SU-DHL-6 (cell line): ENCODE measurements around the gene PLEKHO1.
A peak's percentile ranks its signal among the peaks of the same experiment; 100 is the strongest.

ENCODE experiments used
- H2AFZ ChIP-seq: fragments of 200-600 bp; sonication (generic); 2 replicates; pipeline ENCODE4 v1.6.1; 2014; ENCODE audit warnings: low read depth, mild to moderate bottlenecking, moderate library complexity, mixed read lengths, antibody characterized with exemption, low read length; ENCODE audit not compliant: severe bottlenecking
- H3F3A ChIP-seq: fragments of 200-600 bp; shearing (Covaris generic); 2 replicates; pipeline ENCODE4 v1.6.0; 2016; ENCODE audit warnings: antibody characterized with exemption, mild to moderate bottlenecking; ENCODE audit not compliant: insufficient read depth
- H3K27ac ChIP-seq: fragments of 200-600 bp; sonication (generic); 2 replicates; pipeline ENCODE4 v1.5.1; 2016; ENCODE audit warnings: low read depth, mild to moderate bottlenecking, low read length, moderate library complexity, mixed read lengths
- H3K27me3 ChIP-seq: fragments of 200-600 bp; sonication (generic), shearing (Covaris generic); 2 replicates; pipeline ENCODE4 v1.6.0; 2014; ENCODE audit warnings: mild to moderate bottlenecking, low read length
- H3K36me3 ChIP-seq: fragments of 200-600 bp; sonication (generic); 2 replicates; pipeline ENCODE4 v1.6.1; 2014; ENCODE audit warnings: mild to moderate bottlenecking, low read length, mixed read lengths
- H3K4me2 ChIP-seq: fragments of 300-600, 200-600 bp; shearing (Covaris generic), sonication (generic); 2 replicates; pipeline ENCODE4 v1.6.0; 2014; ENCODE audit warnings: low read length, low read depth, mild to moderate bottlenecking; ENCODE audit not compliant: poor library complexity, severe bottlenecking
- H3K4me3 ChIP-seq: fragments of 200-600 bp; sonication (generic); 2 replicates; pipeline ENCODE4 v1.5.1; 2014; ENCODE audit warnings: antibody characterized with exemption, low read length, mild to moderate bottlenecking, mixed read lengths; ENCODE audit not compliant: insufficient read depth, poor library complexity, severe bottlenecking
- H3K79me2 ChIP-seq: fragments of 200-600 bp; sonication (generic); 2 replicates; pipeline ENCODE4 v1.6.1; 2014; ENCODE audit warnings: mild to moderate bottlenecking, low read length, moderate library complexity; ENCODE audit not compliant: insufficient read depth
- H3K9ac ChIP-seq: fragments of 200-600 bp; sonication (generic); 2 replicates; pipeline ENCODE4 v1.7.0; 2014; ENCODE audit warnings: mild to moderate bottlenecking, low read length
- H3K9me2 ChIP-seq: fragments of 200-600 bp; sonication (generic); replicated peaks from 2 replicates; pipeline ENCODE4 v1.6.1; 2014; ENCODE audit warnings: low read length; ENCODE audit not compliant: insufficient read depth
- H3K9me3 ChIP-seq: fragments of 200-600 bp; sonication (generic); 2 replicates; pipeline ENCODE4 v1.6.1; 2014; ENCODE audit warnings: low read length, mixed read lengths; ENCODE audit not compliant: insufficient read depth
- H4K20me1 ChIP-seq: fragments of 200-600 bp; sonication (generic); 2 replicates; pipeline ENCODE4 v1.6.1; 2014; ENCODE audit warnings: low read depth, mild to moderate bottlenecking, antibody characterized with exemption, low read length, moderate library complexity, mixed read lengths
- EZH2phosphoT487 ChIP-seq: fragments of 200-600 bp; sonication (generic), shearing (Covaris generic); conservative IDR thresholded peaks from 2 replicates; pipeline ENCODE4 v1.6.1; 2018; ENCODE audit warnings: mild to moderate bottlenecking, antibody characterized with exemption, low read length, moderate library complexity, mixed read lengths
- TF ChIP-seq, protein P1 (sequence below): fragments of 200-600 bp; sonication (generic); IDR thresholded peaks from one replicate; pipeline ENCODE4 v1.5.1; 2017; ENCODE audit warnings: antibody characterized with exemption, mild to moderate bottlenecking, low read length, moderate library complexity; ENCODE audit not compliant: insufficient read depth, poor library complexity, severe bottlenecking

PLEKHO1 gene

DNA sequence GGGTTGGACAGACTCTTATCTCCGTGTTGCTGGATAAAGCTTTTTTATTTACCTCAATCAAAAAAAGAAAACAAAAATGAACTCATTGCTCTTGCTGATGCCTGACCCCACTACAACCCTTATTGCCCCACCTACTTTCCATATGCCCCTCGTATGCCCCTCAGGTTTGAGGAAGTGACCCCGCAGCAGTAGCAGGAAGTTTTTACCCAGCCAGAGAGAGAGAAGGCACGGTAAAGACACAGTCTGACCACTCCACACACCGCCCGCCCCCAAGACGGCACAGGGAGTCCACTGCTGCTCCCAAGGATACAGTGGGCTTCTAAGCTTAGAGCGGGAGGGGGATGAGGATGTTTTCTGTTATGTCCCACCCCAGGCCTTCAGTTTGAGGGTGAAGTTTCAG lies 9.8 kb downstream of the PLEKHO1 start:
- Histone ChIP-seq H3K4me3 (peak overlapping the region; percentile 45), H3K36me3 (no peaks in the 10 kb centered on the region), H3K9me3 (no peaks in the 10 kb centered on the region), H3K9me2 (no peaks in the 10 kb centered on the region), H3K9ac (peak overlapping the region; percentile 51), H3K27me3 (no peaks in the 10 kb centered on the region), H4K20me1 (no peaks in the 10 kb centered on the region), H3F3A (peaks cover 23% of the 10 kb centered on the region), H3K4me2 (peak overlapping the region; percentile 77), H3K27ac (peak overlapping the region; percentile 81), H2AFZ (peak overlapping the region; percentile 70), H3K79me2 (no peaks in the 10 kb centered on the region)
- TF ChIP-seq, protein P1, sequence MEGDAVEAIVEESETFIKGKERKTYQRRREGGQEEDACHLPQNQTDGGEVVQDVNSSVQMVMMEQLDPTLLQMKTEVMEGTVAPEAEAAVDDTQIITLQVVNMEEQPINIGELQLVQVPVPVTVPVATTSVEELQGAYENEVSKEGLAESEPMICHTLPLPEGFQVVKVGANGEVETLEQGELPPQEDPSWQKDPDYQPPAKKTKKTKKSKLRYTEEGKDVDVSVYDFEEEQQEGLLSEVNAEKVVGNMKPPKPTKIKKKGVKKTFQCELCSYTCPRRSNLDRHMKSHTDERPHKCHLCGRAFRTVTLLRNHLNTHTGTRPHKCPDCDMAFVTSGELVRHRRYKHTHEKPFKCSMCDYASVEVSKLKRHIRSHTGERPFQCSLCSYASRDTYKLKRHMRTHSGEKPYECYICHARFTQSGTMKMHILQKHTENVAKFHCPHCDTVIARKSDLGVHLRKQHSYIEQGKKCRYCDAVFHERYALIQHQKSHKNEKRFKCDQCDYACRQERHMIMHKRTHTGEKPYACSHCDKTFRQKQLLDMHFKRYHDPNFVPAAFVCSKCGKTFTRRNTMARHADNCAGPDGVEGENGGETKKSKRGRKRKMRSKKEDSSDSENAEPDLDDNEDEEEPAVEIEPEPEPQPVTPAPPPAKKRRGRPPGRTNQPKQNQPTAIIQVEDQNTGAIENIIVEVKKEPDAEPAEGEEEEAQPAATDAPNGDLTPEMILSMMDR: no peak
- TF ChIP-seq EZH2phosphoT487: no peak

DNA sequence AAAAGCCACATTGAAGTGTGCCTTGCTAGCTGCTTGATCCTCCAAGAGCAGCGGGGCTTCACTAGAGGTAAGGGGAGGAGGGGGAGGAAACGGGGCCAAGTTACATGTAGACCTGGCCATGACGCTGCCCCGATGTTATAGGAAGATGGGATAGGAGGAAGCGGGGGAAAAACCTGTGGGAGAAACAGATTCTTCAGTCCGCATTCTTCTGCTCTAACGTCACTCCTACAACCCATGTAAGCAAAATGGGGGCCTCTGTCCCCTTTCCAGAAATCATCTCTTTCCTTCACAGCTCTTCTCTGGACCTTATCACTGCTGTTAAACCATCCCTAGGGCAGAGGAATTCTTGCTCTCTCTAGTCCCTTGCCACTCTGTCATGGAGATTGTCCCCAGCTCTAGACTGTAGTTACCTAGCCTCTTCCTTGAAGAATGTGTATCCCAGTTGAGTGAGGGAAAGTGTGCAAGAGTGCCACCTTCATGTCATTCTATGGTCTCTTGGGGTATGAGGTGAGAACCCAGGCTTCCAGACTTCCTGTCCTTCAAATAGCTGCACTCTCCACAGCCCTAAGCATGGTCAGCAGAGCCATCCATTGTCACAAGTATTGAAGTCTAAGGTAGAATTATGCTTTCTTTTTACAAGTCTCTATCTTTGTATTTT lies 11.4 kb downstream of the PLEKHO1 start:
- no peak overlapping the region for H2AFZ ChIP-seq
- H4K20me1 ChIP-seq: no peaks in the 10 kb centered on the region
- no peaks in the 10 kb centered on the region for H3K27me3 ChIP-seq
- TF ChIP-seq, protein P1: no peak
- no peaks in the 10 kb centered on the region for H3K36me3 ChIP-seq
- peaks cover 23% of the 10 kb centered on the region for H3F3A ChIP-seq
- no peak overlapping the region for H3K4me3 ChIP-seq
- H3K79me2 ChIP-seq: no peaks in the 10 kb centered on the region
- H3K9me3 ChIP-seq: no peaks in the 10 kb centered on the region
- H3K4me2 ChIP-seq: peak overlapping the region; percentile 77
- H3K9me2 ChIP-seq: no peaks in the 10 kb centered on the region
- H3K27ac ChIP-seq: peak overlapping the region; percentile 81
- H3K9ac ChIP-seq: peak overlapping the region; percentile 28; the same call in 1 of the 2 replicates

DNA sequence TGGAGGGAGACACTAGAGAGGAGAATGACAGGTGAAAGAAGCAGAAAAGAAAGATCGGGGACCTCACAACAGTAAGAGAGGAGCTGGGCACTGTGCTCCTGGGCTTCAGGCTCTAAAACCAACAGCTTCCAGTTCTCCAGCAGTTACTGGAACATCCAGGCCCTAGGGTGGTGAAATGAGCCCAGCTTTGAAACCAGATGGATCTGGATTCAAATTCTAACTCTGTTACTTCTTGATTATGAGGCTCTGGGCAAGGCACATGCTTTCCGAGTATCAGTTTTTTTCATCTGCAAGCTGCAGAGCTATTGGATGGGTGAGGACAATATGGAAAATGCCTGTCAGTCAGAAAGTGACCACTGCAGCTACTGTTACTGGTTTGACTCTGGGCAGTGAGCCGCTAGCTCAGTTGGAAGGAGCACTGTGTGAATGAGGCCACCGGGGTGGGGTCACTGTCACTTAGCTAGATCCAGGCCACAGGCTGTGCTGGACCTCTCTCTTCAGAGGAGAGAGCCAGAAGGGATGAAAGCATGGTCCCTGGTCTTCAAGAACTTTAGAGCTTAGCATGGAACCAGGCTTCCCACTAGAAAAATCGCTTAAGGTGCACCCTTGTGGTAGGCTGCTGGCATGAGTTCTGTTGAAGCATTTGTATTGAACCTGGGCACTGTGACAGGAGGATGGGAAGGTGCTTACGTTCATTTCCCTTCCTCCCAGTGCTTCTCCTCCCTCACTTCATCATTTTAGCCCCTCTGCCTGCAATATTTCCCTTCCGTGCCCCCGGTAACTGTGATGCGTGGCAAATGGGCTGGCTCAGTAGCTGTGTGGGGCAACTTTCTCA lies 12.2 kb downstream of the PLEKHO1 start:
- Histone ChIP-seq H3K36me3 (no peaks in the 10 kb centered on the region), H2AFZ (no peak overlapping the region), H3K4me2 (peak overlapping the region; percentile 77), H4K20me1 (no peaks in the 10 kb centered on the region), H3K79me2 (no peaks in the 10 kb centered on the region), H3K27ac (peak overlapping the region; percentile 81), H3K4me3 (no peak overlapping the region), H3K9me3 (no peaks in the 10 kb centered on the region), H3F3A (peaks cover 18% of the 10 kb centered on the region), H3K9ac (no peak overlapping the region), H3K27me3 (no peaks in the 10 kb centered on the region), H3K9me2 (no peaks in the 10 kb centered on the region)
- TF ChIP-seq, protein P1: peak; percentile 11
- TF ChIP-seq EZH2phosphoT487: no peak
